Psoas muscle (tissue), 8 donors: ENCODE results near the gene SH3BGRL3. TPM values are rescaled to one million over a fixed set of nuclear protein-coding genes. Genes with fewer than 3 reads are reported as not detected.

Experiments used
- ATAC-seq, 4 donors: fragments of 200-7000 bp; cut with Tn5 transposase; one replicate each; pipeline ENCODE4 v1.9.1; 2020; ENCODE audit warnings: moderate library complexity in 3 of 4, mild to moderate bottlenecking in 2 of 4
- DNase-seq, 2 donors: peaks; one replicate each; pipeline ENCODE4 v3.0.0-alpha.2; 2020
- H3K27ac ChIP-seq: fragments of 200-600 bp; one replicate; pipeline ENCODE4 v1.8.0; 2022
- H3K27me3 ChIP-seq, 3 donors: fragments of 200-600 bp in 1 of 3; one replicate each; pipeline versions ENCODE4 v1.6.1 to v1.8.0; 2013 to 2022; ENCODE audit warnings: low read length in 2 of 3, mild to moderate bottlenecking in 2 of 3, moderate library complexity in 1 of 3; ENCODE audit not compliant: insufficient read depth in 3 of 3
- H3K36me3 ChIP-seq, 2 donors: fragments of 200-600 bp in 1 of 2; one replicate each; pipeline versions ENCODE4 v1.6.1 to v1.8.0; 2013 to 2022; ENCODE audit warnings: low read depth in 1 of 2, mild to moderate bottlenecking in 1 of 2, moderate library complexity in 1 of 2; ENCODE audit not compliant: insufficient read depth in 1 of 2
- H3K4me1 ChIP-seq: fragments of 200-600 bp; one replicate; pipeline ENCODE4 v1.8.0; 2022
- H3K4me3 ChIP-seq: fragments of 200-600 bp; one replicate; pipeline ENCODE4 v1.8.0; 2022; ENCODE audit warnings: mild to moderate bottlenecking
- H3K9me3 ChIP-seq: fragments of 200-600 bp; one replicate; pipeline ENCODE4 v1.8.0; 2022
- CTCF ChIP-seq: fragments of 200-600 bp; IDR thresholded peaks from one replicate; pipeline ENCODE4 v1.8.0; 2022; ENCODE audit warnings: antibody characterized with exemption
- WGBS, 3 donors: extraction: QIAGEN DNeasy Blood & Tissue Kit; methylation state at CpG; one replicate each; pipeline versions ENCODE4 v1.1.6 to v1.1.7; 2013; 5-methylcytosine and 5-hydroxymethylcytosine counted together
- intact Hi-C, 2 donors: fragments of 100-400 bp; cut with DNase I; formaldehyde crosslinking; loops; one replicate each; pipeline versions ENCODE4 v1.11.0 to v1.14.2; 2022
- polyA plus RNA-seq, 3 donors: library from polyadenylated mRNA; stranded (reverse); fragments of 200-250 nt; gene quantifications; one replicate each; pipeline ENCODE4 v1.2.3, GENCODE V29; 2013
- total RNA-seq, 4 donors: library from RNA; stranded (reverse); fragmentation: NEBNext Ultra II Directional in 2 of 4; extraction: Animal tissue kit (Norgen Biotek cat#: 25700) in 2 of 4; gene quantifications; one replicate each; pipeline versions ENCODE4 v1.2.1 to v1.2.4, GENCODE V29; 2021 to 2023
- donor health status: healthy with polysubstance abuse.
- donor health status: DM: no; HTN: no; CAD: no; lungs with moderate emphysema.
- donor health status: Bipolar disorder and iron deficiency.
- donor health status: healthy.
- donor health status: DM: yes; HTN: yes; CAD: no.
- donor health status: DM: no; HTN: no; CAD: no.
- donor health status: DM: no; HTN: no; CAD: no.
- donor health status: DM: yes; HTN: yes; CAD: no.

Gene SH3BGRL3
- total and polyA plus RNA-seq, 7 donors, result 10.9 to 78.1 (median 22.2) TPM

GRCh38 chr1:26296340-26297056 lies 16.6 kb downstream of the SH3BGRL3 start:
- peak in 1 of 2 donors; percentile 23 for DNase-seq
- no peak for TF ChIP-seq CTCF

GRCh38 chr1:26297057-26297790 lies 17.3 kb downstream of the SH3BGRL3 start:
- ATAC-seq (no peak), DNase-seq (no peak)
- Histone ChIP-seq H3K4me3 (no peak overlapping the region), H3K36me3 (no peaks in the 10 kb centered on the region), H3K27ac (no peak overlapping the region), H3K27me3 (no peaks in the 10 kb centered on the region), H3K9me3 (no peaks in the 10 kb centered on the region), H3K4me1 (no peaks in the 10 kb centered on the region)
- TF ChIP-seq CTCF, result no peak
- intact Hi-C loops, result no loop called here
- WGBS, 3 donors, result 90 to 95% (median 90%) methylated on average over 12 of the region's 12 CpGs

More at GRCh38 chr1:26296340-26297056, 16.6 kb downstream of the SH3BGRL3 start:
- H3K27me3 ChIP-seq, result no peaks in the 10 kb centered on the region
- no peak for ATAC-seq
- H3K4me3 ChIP-seq, result no peak overlapping the region
- H3K9me3 ChIP-seq, result no peaks in the 10 kb centered on the region
- intact Hi-C loops, result no loop called here
- 83 to 93% (median 90%) methylated on average over 13 to 16 of the region's 16 CpGs for WGBS, 3 donors
- H3K36me3 ChIP-seq, result no peaks in the 10 kb centered on the region
- H3K27ac ChIP-seq, result no peak overlapping the region
- H3K4me1 ChIP-seq, result no peaks in the 10 kb centered on the region

GRCh38 chr1:26297791-26298124 lies 17.9 kb downstream of the SH3BGRL3 start:
- 72 to 76% (median 76%) methylated on average over 6 of the region's 6 CpGs for WGBS, 3 donors
- no peaks in the 10 kb centered on the region for H3K36me3 ChIP-seq
- DNase-seq (no peak), ATAC-seq (no peak)
- TF ChIP-seq CTCF, result no peak
- intact Hi-C loops, result no loop called here
- H3K27me3 ChIP-seq, result no peaks in the 10 kb centered on the region
- no peak overlapping the region for H3K4me3 ChIP-seq
- H3K9me3 ChIP-seq, result no peaks in the 10 kb centered on the region
- no peak overlapping the region for H3K27ac ChIP-seq
- H3K4me1 ChIP-seq, result no peaks in the 10 kb centered on the region

DNA sequence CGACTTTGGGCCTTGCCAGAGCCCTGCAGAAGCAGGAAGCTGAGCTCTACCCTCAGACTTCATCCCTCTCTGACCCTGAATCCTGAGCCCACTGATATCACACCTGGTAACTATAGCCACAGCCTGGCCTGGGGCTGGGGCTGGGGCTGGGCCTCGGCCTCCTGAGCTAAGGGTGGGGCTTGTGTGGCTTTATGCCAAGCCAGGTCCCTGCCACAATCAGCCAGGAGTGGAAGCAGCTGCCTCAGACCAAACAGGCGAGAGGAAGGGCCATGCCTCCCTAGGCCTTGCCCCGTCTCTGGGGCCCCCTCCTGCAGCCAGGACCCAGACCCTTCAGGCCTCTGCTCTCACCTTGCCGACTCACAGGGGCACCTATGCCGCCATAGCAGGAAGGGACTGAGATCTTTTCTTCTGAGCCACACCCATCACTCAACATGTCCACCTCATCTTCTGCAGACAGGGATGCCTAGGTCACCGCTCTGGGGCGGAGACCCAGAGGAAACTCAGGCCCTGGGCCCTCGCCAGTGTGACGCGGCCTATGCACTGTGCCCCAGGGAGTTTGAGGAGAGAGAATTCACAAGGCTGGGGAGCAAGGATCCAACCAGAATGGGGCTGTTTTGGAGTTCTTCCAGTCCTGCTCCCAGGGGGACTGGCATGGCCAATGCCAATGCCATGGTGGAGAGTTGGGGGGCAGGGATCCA lies 20.8 kb downstream of the SH3BGRL3 start:
- ATAC-seq, result no peak
- DNase-seq, result peak in 1 of 2 donors; percentile 42
- Histone ChIP-seq H3K9me3 (no peaks in the 10 kb centered on the region), H3K27ac (no peak overlapping the region), H3K4me1 (peaks cover 6% of the 10 kb centered on the region), H3K4me3 (no peak overlapping the region), H3K36me3 (no peaks in the 10 kb centered on the region), H3K27me3 (no peaks in the 10 kb centered on the region)
- intact Hi-C loops, result no loop called here
- WGBS, 3 donors, result 84 to 89% (median 85%) methylated on average over 11 of the region's 11 CpGs
- TF ChIP-seq CTCF, result no peak
